ENCODE data around the gene CLCF1.

The CLCF1 gene

GRCh38 chr11:67391304-67392182 is 18.1 kb upstream of the CLCF1 start, which contains the start of gene RAD9A:
TSS of gene RAD9A (plus strand) at chr11:67391986. CDS start at chr11:67392045, 59 bp downstream.
- peak within 1 kb of the TSS; percentile 83 for H3K4me3 ChIP-seq (ENCODE audit: low read depth, low read length)
- no peak for TF ChIP-seq CTCF (IDR thresholded peaks at IDR 0.05; ENCODE audit: low read depth, low read length)

DNA sequence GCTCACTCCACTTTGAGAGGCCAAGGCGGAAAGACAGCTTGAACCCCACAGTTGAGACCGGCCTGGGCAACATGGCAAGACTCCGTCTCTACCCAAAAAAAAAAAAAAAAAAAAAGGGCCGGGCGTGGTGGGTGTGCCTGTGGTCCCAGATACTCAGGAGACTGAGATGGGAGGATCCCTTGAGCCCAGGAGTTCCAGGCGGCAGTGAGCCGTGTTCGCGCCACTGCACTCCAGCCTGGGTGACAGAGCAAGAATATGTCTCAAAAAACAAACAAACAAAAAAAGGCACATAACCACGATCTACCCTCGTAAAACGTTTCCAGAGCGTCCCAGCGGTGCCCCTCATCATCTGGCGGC is 17.5 kb upstream of the CLCF1 start:
- TF ChIP-seq CTCF (IDR thresholded peaks at IDR 0.05; ENCODE audit: low read depth, low read length) = no peak
- peak overlapping the region; percentile 83 for H3K4me3 ChIP-seq (ENCODE audit: low read depth, low read length)

- TF ChIP-seq CTCF (IDR thresholded peaks at IDR 0.05; ENCODE audit: low read depth, low read length) = peak; percentile 39
- no peak overlapping the region for H3K4me3 ChIP-seq (ENCODE audit: low read depth, low read length)
Measured at GRCh38 chr11:67389477-67389876, 16.1 kb upstream of the CLCF1 start.

GRCh38 chr11:67387518-67387917 is 14.1 kb upstream of the CLCF1 start:
- no peak for TF ChIP-seq CTCF (IDR thresholded peaks at IDR 0.05; ENCODE audit: low read depth, low read length)

DNA sequence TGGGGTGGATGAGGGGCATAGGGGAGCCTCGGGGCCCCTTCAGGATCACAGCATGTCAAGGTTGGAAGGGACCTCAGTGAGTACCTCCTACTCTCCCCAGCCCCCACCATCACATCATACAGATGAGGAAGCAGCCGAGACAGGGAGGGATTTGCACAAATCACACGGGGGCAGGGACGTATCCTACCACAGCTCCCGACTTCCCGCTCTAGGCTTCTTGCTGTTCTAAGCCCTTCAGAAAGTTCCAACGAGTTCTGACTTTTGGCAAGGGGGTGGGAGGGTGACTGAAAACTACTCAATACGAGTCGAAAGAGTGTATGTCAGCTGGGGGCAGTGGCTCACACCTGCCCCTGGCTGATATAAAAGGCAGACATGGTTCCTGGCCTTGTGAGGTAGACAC is 13.7 kb upstream of the CLCF1 start:
- H3K4me3 ChIP-seq (ENCODE audit: low read depth, low read length) = no peak overlapping the region
- no peak for TF ChIP-seq CTCF (IDR thresholded peaks at IDR 0.05; ENCODE audit: low read depth, low read length)

More at GRCh38 chr11:67387518-67387917, 14.1 kb upstream of the CLCF1 start:
- no peak overlapping the region for H3K4me3 ChIP-seq (ENCODE audit: low read depth, low read length)

DNA sequence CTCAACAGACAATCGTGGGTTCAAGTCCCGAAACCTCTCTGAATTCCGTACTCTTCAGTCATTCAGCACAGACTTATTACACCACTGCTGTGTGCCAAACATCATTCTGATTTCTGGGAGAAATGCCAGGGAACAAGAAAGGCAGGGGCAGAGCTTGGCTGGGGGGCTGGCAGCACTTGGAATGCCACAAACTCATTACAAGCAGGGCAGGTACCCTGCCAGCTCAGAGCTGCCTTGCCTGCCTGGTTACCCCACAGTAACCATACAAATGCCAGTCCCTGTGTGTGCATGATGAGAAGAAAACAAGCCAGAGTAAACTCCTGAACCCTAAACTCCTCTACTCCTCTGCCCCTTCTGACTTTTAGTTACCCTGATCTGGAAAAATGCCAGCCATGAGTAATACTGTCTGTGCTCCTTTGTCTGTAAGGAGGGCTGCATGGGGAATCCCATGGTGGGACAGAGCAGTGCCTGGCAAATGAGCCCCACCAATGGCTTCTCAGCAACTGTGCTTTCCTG is 11.5 kb upstream of the CLCF1 start:
- H3K4me3 ChIP-seq (ENCODE audit: low read depth, low read length) = no peak overlapping the region
- TF ChIP-seq CTCF (IDR thresholded peaks at IDR 0.05; ENCODE audit: low read depth, low read length) = no peak

Data from WI38 (cell line).